HG02623 (cell line): ENCODE results near the gene RHO.
"Not testable (repeated sequence)": the region's sequence is repeated elsewhere in the genome, so short reads cannot be mapped to it uniquely, and the experiment has no call there.

ENCODE experiments used
- ATAC-seq: cut with Tn5 transposase; IDR thresholded peaks from one replicate; pipeline ENCODE4 v1.9.1; 2021; ENCODE audit warnings: moderate library complexity; ENCODE audit not compliant: unreplicated experiment

The RHO gene

GRCh38 chr3:129528589-129529100 is at the start of gene RHO:
RHO (plus strand) TSS chr3:129528639; CDS start chr3:129528734, 95 bp downstream.
- no peak for ATAC-seq

GRCh38 chr3:129481225-129481765 is 47.1 kb upstream of the RHO start:
- ATAC-seq = not testable (repeated sequence)

GRCh38 chr3:129481766-129482332 is 46.6 kb upstream of the RHO start:
- ATAC-seq = no peak

GRCh38 chr3:129482721-129483120 is 45.7 kb upstream of the RHO start:
- ATAC-seq = no peak

- no peak for ATAC-seq
These were observed 44.6 kb upstream of the RHO start for GRCh38 chr3:129483870-129484269.

GRCh38 chr3:129485146-129485545 is 43.3 kb upstream of the RHO start:
- ATAC-seq = not testable (repeated sequence)

- ATAC-seq = no peak
These were observed 42.4 kb upstream of the RHO start for GRCh38 chr3:129485721-129486663.

- no peak for ATAC-seq
These were observed 41.8 kb upstream of the RHO start for GRCh38 chr3:129486664-129487035.

GRCh38 chr3:129487183-129487867 is 41.1 kb upstream of the RHO start:
- no peak for ATAC-seq

GRCh38 chr3:129487868-129488335 is 40.5 kb upstream of the RHO start:
- ATAC-seq = not testable (repeated sequence)

GRCh38 chr3:129489258-129489657 is 39.2 kb upstream of the RHO start:
- not testable (repeated sequence) for ATAC-seq

GRCh38 chr3:129490273-129490675 is 38.2 kb upstream of the RHO start:
- no peak for ATAC-seq

GRCh38 chr3:129491077-129491476 is 37.4 kb upstream of the RHO start:
- not testable (repeated sequence) for ATAC-seq

GRCh38 chr3:129491794-129492193 is 36.6 kb upstream of the RHO start:
- ATAC-seq = no peak

- ATAC-seq = no peak
These were observed 35.7 kb upstream of the RHO start for GRCh38 chr3:129492691-129493090.

- ATAC-seq = no peak
These were observed 35.2 kb upstream of the RHO start for GRCh38 chr3:129493206-129493605.

- not testable (repeated sequence) for ATAC-seq
These were observed 33.9 kb upstream of the RHO start for GRCh38 chr3:129494499-129494898.

- not testable (repeated sequence) for ATAC-seq
These were observed 33.3 kb upstream of the RHO start for GRCh38 chr3:129495006-129495639.

GRCh38 chr3:129497876-129498275 is 30.6 kb upstream of the RHO start:
- not testable (repeated sequence) for ATAC-seq
